NCI-H2029 treated with DMSO at 0.1 percent for 48 hours (cell line): ENCODE data around the gene PTS.

Source experiments
- DNase-seq: peaks from one replicate; lab custom pipeline; 2025; lab: John Stamatoyannopoulos, UW

Gene PTS

DNA sequence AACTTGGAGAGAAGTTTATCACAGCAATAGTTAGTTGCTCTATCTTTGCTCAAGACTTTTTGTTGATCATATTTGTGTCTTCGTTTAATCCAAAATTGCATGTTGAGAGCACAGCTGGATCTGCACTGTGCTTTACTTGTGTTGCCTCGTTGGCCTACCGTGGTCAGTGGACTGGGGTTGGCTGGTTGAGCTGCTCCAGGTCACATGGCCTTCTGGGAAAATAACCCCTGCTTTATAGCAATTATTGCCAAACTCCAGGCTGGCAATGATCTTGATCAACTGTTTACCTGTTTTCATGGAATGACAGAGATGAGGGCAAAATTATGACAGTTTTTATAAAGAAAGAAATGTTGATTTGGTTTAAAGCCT is 40.2 kb downstream of the PTS start:
- no peak for DNase-seq

DNA sequence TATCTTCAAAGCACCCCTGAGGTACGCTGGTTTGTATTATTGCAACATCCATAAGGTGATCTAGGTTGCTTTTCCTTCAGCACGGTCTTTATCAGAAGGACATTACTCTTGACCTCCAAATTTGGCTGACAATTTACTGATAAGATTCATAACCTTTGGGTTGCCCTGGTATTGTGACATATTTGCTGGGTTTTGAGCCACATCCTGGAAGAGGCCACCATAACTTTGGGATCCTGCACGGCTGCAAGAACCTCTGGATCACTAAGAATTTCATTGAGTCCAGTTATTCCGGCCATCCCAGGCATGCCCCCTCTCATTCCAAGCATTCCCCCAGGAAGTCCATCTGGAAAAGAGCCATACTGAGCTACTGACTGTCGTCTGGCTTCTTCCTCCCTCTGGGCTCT is 41.0 kb downstream of the PTS start:
- no peak for DNase-seq

DNA sequence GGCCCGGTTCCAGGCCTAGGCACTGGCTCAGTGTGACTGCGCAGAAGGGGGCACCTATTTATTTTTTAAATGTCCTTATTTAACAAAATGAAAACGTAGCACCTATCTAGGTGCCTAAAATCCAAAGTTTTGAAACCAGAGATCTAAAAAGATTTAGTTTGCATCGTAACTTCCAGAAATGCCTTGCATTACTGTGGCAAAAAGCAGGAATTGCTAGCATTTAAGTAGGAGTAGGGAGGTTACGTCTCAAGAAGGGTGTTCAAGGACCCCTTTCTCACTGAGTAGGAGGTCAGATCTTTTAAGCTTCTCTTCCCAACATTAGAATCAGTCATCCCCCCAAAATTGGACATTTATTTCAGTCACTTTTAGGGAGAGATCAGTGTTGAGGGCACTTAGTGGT is 42.2 kb downstream of the PTS start:
- no peak for DNase-seq

DNA sequence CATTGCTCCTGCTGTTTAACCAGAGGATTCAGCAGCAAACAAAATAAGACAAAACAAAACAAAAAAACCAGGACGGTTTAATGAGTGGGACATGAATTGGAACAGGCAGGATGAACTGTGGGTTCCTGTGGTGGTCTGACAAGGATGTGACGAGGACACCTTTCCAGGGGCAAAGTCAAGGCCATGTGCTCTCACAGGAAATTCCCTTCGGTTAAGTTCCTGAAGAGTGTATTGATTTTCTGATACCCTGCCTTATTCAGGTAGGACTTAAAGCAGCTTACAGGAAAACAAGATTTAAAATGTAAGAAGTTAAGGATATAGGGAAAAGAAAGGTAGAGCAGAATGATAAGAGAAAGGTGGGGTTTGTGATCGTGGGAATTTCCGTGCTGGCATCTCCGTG is 42.9 kb downstream of the PTS start:
- no peak for DNase-seq

DNA sequence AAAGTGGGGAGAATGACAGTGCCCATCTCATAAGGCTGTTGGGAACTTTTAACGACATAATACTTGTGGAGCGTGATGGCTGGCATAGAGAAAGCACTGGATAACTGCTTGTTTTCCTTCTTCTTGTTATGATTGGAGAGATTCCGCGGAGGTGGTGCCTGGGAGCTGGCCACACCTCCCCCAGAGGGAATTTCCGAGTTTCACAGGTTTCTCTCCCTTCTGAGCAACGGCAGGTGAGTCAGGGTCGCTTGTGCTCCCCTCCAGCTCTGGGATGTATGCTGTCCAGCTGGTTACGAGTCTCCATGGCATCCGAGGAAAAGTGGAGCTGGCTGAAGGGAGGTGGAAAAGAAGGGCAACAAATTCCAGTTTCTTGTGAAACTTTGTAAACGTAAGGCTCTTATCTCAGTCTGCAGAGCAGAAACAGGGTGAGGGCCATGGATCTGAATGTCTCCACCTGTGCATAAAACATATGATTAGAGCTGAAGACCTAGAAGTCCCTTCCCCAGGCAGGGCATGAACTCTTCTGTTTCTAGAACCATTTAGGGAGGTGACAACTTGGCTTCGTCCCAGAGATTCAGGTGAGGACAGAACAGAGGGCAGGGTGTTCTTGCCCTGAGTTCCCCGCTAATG is 44.4 kb downstream of the PTS start:
- peak; percentile 6 for DNase-seq

DNA sequence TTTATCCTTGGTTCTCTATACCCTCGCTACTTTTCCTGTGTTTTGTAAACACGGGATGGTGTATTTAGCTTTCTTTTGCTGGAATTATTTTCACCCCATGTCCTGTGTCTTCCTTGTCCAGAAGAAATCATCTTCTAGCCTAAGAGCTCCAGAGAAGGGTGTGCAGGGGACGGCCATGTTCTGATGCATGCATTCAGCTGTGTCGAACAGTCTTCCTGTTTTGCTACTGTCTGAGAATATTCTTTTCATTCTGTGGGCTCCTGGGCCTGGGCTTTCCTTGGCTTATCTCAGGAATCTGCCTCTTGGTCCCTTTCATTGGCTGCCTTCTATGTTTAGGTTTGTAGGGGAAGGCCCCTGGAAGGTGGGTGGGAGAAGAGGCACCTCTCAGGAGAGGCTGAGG is 45.0 kb downstream of the PTS start:
- DNase-seq = no peak

DNA sequence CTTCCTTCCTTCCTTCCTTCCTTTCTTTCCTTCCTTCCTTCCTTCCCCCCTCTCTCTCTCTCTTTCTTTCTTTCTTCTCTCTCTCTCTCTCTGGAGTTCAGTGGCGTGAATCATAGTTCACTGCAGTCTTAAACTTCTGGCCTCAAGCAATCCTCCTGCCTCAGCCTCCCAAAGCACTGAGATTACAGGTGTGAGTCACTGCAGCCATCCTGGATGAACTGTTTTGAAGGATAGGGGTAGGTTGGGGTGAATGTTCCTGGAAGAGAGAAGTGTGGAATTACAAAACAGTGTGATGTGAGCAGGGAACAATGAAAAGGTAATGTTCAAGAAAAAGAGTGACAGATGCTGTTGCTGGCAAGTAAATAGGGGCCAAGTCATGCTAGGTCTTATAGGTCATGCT is 46.8 kb downstream of the PTS start:
- DNase-seq = no peak

DNA sequence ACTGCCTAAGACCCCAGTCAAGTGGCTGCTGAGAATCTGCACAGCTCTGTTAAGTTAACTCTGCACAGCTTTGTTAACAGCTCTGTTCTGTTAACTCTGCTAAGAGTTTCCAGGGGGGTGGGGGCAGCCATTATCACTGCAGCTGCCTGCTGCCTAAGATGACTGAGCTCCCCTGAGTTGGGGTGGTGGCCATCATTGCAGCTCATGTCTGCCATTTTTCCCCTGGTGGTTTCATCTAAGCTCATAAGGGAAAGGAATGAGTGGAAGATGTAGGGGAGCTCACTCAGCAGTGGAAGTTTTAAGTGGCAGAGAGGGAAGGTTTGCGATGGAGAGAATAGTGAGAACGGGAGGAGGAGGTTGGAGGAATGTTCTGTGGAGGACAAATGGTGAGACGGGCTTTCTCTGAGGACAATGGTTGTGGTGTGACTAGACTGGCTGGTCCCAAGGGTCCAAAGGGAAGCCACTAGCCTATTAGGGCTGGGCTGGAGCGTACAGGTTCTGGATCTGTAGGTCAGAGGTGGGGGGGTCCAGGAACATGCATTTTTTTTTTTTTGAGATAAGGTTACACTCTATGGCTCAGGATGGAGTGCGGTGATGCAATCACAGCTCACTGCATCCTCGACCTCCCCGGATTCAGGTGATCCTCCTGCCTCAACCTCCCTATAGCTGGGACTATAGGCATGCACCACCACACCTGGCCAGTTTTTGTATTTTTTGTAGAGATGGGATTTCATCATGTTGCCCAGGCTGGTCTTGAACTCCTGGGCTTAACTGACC is 48.0 kb downstream of the PTS start:
- DNase-seq = no peak

DNA sequence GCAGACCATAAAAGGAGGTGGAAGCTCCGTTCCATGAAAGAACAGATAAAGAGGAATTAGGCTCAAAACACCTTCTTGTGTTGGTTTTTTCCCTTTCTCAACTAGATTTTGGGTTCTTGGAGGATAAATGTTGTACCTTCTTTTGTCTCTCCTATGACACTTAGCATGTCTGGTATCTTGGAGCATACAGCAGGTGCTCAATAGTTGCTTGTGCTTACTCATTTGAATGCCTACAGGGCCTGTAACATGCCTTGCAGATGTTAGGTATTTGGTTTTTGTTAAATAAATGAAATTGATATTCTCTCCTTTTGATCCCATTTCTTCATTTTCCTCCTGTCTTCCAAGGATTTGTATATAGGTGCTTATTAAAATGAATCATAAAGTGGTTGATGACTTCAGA is 50.8 kb downstream of the PTS start:
- no peak for DNase-seq

DNA sequence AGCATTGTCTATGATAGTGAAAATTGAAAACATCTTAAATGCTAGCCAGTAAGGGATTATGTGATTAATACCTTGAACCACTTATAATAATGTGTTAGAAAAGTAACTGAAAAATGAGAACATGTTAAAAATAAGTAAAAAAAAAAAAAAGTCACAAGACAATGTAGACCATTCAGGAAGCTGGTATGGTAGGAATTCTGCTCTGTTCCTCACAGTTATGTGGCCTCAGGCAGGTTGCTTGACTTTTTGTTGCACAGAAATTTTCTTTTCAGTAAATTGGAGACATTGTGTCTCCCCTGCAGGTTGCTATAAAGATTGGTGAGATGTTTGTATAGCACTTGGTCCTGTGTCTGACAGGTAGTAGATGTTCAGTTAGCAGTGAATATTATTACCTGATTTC is 51.7 kb downstream of the PTS start:
- DNase-seq = no peak

DNA sequence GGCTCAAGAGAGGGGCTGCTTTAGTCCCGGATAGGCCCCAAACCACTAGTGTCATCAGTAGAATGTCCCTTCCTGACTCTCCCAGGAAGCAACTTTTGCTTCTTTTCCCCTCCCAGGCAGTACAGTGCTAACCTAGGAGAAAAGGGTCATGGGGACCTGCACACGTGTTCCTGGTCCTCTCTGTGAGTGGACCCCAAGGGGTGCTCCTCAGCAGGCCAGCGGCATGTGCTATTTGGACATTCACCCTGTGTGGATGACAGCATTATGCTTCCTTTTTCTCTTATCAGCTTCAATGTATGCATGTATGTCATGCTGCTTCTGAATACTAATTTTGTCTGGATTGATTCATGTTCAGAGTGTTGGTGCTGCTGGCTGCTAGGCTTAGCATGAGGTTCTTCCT is 52.6 kb downstream of the PTS start:
- no peak for DNase-seq

DNA sequence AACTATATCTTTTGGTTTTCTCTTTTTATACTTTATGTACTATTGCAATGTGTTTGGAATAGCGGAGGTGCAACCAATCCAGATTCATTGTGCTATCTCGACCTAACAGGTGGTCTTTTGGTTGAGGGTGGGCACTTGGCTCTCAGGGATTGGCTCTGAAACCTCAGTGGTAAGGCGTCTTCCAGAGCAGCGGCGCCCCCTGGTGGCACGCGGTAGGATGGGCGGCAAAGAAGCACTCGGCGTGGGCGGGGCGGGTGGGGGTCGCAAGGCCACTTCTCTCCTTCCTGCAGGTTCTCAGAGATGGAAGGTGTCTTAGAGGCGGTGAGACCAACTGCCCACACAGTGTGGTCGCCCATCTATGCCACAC is 53.7 kb downstream of the PTS start:
- peak; percentile 27 for DNase-seq

DNA sequence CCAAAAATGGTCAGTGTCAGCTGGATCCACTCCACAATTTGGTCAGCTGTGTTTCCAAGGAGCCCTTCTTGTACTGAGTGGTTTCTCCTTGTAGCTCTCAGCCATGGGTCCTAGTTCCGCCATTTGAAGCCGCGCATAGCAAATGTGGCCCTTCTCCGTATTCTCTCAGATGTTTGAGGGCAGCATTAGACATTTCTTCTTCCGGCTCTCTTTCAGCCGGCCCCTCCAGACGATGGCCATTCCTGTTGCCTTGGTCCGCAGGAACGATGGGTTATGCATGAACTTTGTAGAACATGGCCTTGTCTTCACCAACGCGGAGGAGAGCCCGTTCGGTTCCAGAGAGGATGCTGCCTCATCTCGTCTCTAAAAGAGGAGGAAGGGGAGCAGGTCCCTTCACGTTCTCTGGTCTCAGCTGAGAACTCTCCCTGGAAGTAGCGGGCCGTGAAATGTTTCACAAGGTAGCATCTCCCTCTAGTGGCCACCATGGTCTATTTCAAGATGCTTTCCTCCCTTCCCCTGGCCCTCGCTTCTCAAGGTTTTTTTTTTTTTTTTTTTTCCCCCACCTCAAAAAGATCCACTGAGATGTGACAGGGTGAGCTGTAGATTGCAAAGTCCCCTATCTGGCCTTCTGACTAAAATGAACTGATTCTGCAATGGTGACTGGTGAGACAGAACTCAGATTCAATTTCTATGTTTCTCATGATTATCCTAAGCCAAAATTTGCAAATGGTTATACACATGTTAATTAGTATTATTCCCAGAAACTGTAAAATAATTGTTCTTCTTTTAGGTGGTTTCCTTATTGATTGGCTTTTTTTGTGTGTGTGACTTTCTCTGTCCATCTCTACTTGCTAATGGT is 54.3 kb downstream of the PTS start:
- DNase-seq = peak; percentile 80

DNA sequence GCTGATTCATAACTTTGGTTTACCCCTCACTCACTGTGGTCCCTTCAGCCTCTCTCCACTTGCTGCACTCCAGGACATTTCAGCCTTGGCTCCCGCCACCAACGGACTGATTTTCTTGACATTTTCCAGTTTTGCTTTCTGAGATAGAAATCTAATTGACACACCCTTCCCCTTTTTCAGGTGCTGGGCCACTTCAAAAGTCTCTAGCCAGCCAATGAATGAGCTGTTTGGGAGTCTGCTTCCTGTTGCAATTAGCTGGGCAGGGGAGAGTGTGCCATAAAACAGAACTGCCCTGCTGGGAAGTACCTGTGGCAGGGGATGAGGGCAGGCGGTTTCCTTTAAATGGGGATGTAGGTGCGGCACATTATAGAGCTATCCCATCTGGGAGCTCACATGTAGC is 55.5 kb downstream of the PTS start:
- DNase-seq = no peak
